GM23338 (cell line): Measurements from ENCODE around the gene MBD6. TPM values are rescaled to one million over a fixed set of nuclear protein-coding genes. Genes with fewer than 3 reads are reported as not detected.

ENCODE experiments used
- CREB1 ChIP-seq: fragments of 250-450 bp; sonication (Bioruptor Pico); IDR thresholded peaks from 2 replicates; pipeline ENCODE4 v1.5.0; 2020; ENCODE audit warnings: low read depth, mild to moderate bottlenecking, moderate library complexity
- EZH2 ChIP-seq: fragments of 200-600 bp; sonication (generic); IDR thresholded peaks from one replicate; pipeline ENCODE4 v1.8.0; 2017; ENCODE audit warnings: antibody characterized with exemption, mild to moderate bottlenecking, low read depth; ENCODE audit not compliant: unreplicated experiment
- EZH2phosphoT487 ChIP-seq: fragments of 200-600 bp; sonication (generic); IDR thresholded peaks from one replicate; pipeline ENCODE4 v1.8.1; 2018; ENCODE audit warnings: antibody characterized with exemption; ENCODE audit not compliant: unreplicated experiment
- ZNF114 ChIP-seq: fragments of 250-450 bp; sonication (Bioruptor Pico); IDR thresholded peaks from 2 replicates; pipeline ENCODE4 v1.5.0; 2020; ENCODE audit warnings: mild to moderate bottlenecking, moderate library complexity
- ZNF331 ChIP-seq: fragments of 250-450 bp; sonication (Bioruptor Pico); IDR thresholded peaks from 2 replicates; pipeline ENCODE4 v1.5.0; 2020; ENCODE audit warnings: low read depth, mild to moderate bottlenecking, moderate library complexity
- polyA plus RNA-seq: library from polyadenylated mRNA; unstranded; fragments of >200 nt; fragmentation: Nextera tagmentation; extraction: Ambion mirVana; gene quantifications from 2 replicates; pipeline ENCODE4 v1.2.1, GENCODE V29; 2016
- total RNA-seq: library from RNA; depleted of rRNA; stranded (reverse); fragments of >200 nt; shearing (Covaris generic); gene quantifications from 2 replicates; pipeline ENCODE4 v1.2.3, GENCODE V29; 2014
- TF ChIP-seq, protein P1 (sequence below): fragments of 250-450 bp; sonication (Bioruptor Pico); IDR thresholded peaks from 2 replicates; pipeline ENCODE4 v1.5.0; 2020; ENCODE audit warnings: mild to moderate bottlenecking, moderate library complexity
- TF ChIP-seq, protein P2 (sequence below): IDR thresholded peaks from one replicate; pipeline ENCODE4 v1.6.1; 2018; ENCODE audit warnings: antibody characterized with exemption; ENCODE audit not compliant: unreplicated experiment
- TF ChIP-seq, protein P3 (sequence below): IDR thresholded peaks from 2 replicates; pipeline ENCODE4 v1.6.1; 2016; ENCODE audit warnings: antibody characterized with exemption

Gene MBD6
- total and polyA plus RNA-seq, 2 experiments from 2014 or later: 12.5 to 17.1 TPM

DNA sequence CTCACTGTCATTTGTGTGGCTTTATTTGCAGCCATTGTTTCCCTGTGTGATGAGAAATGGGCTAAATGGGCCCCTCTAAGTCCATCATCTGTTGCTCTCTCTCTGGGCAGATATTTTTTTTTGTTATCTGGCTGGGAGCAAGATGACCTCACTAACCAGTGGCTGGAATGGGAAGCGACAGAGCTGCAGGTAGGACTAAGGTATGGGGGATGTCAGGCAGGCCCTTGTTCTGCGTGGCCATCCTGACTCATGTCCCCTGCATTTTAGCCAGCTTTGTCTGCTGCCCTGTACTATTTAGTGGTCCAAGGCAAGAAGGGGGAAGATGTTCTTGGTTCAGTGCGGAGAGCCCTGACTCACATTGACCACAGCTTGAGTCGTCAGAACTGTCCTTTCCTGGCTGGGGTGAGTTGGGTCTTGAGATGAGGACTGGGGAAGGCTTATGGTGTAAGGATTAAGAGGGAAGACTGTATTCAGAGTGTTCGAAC is 33.4 kb upstream of the MBD6 start (continued):
- TF ChIP-seq, protein P1, sequence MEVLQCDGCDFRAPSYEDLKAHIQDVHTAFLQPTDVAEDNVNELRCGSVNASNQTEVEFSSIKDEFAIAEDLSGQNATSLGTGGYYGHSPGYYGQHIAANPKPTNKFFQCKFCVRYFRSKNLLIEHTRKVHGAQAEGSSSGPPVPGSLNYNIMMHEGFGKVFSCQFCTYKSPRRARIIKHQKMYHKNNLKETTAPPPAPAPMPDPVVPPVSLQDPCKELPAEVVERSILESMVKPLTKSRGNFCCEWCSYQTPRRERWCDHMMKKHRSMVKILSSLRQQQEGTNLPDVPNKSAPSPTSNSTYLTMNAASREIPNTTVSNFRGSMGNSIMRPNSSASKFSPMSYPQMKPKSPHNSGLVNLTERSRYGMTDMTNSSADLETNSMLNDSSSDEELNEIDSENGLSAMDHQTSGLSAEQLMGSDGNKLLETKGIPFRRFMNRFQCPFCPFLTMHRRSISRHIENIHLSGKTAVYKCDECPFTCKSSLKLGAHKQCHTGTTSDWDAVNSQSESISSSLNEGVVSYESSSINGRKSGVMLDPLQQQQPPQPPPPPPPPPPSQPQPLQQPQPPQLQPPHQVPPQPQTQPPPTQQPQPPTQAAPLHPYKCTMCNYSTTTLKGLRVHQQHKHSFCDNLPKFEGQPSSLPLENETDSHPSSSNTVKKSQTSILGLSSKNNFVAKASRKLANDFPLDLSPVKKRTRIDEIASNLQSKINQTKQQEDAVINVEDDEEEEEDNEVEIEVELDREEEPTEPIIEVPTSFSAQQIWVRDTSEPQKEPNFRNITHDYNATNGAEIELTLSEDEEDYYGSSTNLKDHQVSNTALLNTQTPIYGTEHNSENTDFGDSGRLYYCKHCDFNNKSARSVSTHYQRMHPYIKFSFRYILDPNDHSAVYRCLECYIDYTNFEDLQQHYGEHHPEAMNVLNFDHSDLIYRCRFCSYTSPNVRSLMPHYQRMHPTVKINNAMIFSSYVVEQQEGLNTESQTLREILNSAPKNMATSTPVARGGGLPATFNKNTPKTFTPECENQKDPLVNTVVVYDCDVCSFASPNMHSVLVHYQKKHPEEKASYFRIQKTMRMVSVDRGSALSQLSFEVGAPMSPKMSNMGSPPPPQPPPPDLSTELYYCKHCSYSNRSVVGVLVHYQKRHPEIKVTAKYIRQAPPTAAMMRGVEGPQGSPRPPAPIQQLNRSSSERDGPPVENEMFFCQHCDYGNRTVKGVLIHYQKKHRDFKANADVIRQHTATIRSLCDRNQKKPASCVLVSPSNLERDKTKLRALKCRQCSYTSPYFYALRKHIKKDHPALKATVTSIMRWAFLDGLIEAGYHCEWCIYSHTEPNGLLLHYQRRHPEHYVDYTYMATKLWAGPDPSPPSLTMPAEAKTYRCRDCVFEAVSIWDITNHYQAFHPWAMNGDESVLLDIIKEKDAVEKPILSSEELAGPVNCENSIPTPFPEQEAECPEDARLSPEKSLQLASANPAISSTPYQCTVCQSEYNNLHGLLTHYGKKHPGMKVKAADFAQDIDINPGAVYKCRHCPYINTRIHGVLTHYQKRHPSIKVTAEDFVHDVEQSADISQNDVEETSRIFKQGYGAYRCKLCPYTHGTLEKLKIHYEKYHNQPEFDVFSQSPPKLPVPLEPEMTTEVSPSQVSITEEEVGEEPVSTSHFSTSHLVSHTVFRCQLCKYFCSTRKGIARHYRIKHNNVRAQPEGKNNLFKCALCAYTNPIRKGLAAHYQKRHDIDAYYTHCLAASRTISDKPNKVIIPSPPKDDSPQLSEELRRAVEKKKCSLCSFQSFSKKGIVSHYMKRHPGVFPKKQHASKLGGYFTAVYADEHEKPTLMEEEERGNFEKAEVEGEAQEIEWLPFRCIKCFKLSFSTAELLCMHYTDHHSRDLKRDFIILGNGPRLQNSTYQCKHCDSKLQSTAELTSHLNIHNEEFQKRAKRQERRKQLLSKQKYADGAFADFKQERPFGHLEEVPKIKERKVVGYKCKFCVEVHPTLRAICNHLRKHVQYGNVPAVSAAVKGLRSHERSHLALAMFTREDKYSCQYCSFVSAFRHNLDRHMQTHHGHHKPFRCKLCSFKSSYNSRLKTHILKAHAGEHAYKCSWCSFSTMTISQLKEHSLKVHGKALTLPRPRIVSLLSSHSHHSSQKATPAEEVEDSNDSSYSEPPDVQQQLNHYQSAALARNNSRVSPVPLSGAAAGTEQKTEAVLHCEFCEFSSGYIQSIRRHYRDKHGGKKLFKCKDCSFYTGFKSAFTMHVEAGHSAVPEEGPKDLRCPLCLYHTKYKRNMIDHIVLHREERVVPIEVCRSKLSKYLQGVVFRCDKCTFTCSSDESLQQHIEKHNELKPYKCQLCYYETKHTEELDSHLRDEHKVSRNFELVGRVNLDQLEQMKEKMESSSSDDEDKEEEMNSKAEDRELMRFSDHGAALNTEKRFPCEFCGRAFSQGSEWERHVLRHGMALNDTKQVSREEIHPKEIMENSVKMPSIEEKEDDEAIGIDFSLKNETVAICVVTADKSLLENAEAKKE (CRISPR knock-in tag): no peak
- TF ChIP-seq ZNF114: no peak
- no peak for TF ChIP-seq EZH2
- TF ChIP-seq, protein P2, sequence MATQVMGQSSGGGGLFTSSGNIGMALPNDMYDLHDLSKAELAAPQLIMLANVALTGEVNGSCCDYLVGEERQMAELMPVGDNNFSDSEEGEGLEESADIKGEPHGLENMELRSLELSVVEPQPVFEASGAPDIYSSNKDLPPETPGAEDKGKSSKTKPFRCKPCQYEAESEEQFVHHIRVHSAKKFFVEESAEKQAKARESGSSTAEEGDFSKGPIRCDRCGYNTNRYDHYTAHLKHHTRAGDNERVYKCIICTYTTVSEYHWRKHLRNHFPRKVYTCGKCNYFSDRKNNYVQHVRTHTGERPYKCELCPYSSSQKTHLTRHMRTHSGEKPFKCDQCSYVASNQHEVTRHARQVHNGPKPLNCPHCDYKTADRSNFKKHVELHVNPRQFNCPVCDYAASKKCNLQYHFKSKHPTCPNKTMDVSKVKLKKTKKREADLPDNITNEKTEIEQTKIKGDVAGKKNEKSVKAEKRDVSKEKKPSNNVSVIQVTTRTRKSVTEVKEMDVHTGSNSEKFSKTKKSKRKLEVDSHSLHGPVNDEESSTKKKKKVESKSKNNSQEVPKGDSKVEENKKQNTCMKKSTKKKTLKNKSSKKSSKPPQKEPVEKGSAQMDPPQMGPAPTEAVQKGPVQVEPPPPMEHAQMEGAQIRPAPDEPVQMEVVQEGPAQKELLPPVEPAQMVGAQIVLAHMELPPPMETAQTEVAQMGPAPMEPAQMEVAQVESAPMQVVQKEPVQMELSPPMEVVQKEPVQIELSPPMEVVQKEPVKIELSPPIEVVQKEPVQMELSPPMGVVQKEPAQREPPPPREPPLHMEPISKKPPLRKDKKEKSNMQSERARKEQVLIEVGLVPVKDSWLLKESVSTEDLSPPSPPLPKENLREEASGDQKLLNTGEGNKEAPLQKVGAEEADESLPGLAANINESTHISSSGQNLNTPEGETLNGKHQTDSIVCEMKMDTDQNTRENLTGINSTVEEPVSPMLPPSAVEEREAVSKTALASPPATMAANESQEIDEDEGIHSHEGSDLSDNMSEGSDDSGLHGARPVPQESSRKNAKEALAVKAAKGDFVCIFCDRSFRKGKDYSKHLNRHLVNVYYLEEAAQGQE: no peak
- no peak for TF ChIP-seq EZH2phosphoT487
- TF ChIP-seq CREB1 (CRISPR knock-in tag): no peak
- TF ChIP-seq, protein P3, sequence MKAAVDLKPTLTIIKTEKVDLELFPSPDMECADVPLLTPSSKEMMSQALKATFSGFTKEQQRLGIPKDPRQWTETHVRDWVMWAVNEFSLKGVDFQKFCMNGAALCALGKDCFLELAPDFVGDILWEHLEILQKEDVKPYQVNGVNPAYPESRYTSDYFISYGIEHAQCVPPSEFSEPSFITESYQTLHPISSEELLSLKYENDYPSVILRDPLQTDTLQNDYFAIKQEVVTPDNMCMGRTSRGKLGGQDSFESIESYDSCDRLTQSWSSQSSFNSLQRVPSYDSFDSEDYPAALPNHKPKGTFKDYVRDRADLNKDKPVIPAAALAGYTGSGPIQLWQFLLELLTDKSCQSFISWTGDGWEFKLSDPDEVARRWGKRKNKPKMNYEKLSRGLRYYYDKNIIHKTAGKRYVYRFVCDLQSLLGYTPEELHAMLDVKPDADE: no peak
- TF ChIP-seq ZNF331: no peak
